Neural cell (in vitro differentiated cells): ENCODE results near the gene RELCH. TPM values are rescaled to one million over a fixed set of nuclear protein-coding genes. Genes with fewer than 3 reads are reported as not detected.

Source experiments
- H2AFZ ChIP-seq: fragments of 200-600, 300-800 bp; sonication (generic), shearing (Covaris generic); 2 replicates; pipeline ENCODE4 v1.6.0; 2014; ENCODE audit warnings: low read depth, mild to moderate bottlenecking, antibody characterized with exemption, low read length, moderate library complexity
- H3F3A ChIP-seq: fragments of 200-600 bp; shearing (Covaris generic); 2 replicates; pipeline ENCODE4 v1.6.1; 2016; ENCODE audit warnings: mild to moderate bottlenecking, moderate library complexity, mixed read lengths, antibody characterized with exemption, low read length; ENCODE audit not compliant: insufficient read depth, poor library complexity, severe bottlenecking
- H3K27ac ChIP-seq: fragments of 200-600, 300-800 bp; sonication (generic), shearing (Covaris generic); 2 replicates; pipeline ENCODE4 v1.5.1; 2014; ENCODE audit warnings: mild to moderate bottlenecking, low read length, moderate library complexity
- H3K27me3 ChIP-seq: fragments of 300-800, 200-600 bp; sonication (generic), shearing (Covaris generic); 2 replicates; pipeline ENCODE4 v1.6.0; 2014; ENCODE audit warnings: mild to moderate bottlenecking, low read depth, low read length, moderate library complexity; ENCODE audit not compliant: insufficient read depth
- H3K36me3 ChIP-seq: fragments of 300-800, 200-600 bp; sonication (generic), shearing (Covaris generic); 2 replicates; pipeline ENCODE4 v1.5.1; 2014; ENCODE audit warnings: mild to moderate bottlenecking, antibody characterized with exemption, low read length, moderate library complexity; ENCODE audit not compliant: insufficient read depth
- H3K4me2 ChIP-seq: fragments of 300-800, 200-600 bp; sonication (generic), shearing (Covaris generic); 2 replicates; pipeline ENCODE4 v1.6.0; 2014; ENCODE audit warnings: mild to moderate bottlenecking, low read length
- H3K4me3 ChIP-seq: fragments of 300-800, 200-600 bp; sonication (generic), shearing (Covaris generic); 2 replicates; pipeline ENCODE4 v1.5.1; 2014; ENCODE audit warnings: mild to moderate bottlenecking, low read length, moderate library complexity
- H3K79me2 ChIP-seq: fragments of 200-600 bp; shearing (Covaris generic); replicated peaks from 2 replicates; pipeline ENCODE4 v1.6.0; 2014; ENCODE audit warnings: mild to moderate bottlenecking, low read length, moderate library complexity; ENCODE audit not compliant: insufficient read depth
- H3K9ac ChIP-seq: fragments of 300-800, 200-600 bp; sonication (generic), shearing (Covaris generic); 2 replicates; pipeline ENCODE4 v1.6.1; 2016; ENCODE audit warnings: mild to moderate bottlenecking, low read length, mixed read lengths
- H3K9me2 ChIP-seq: fragments of 200-600 bp; shearing (Covaris generic); 2 replicates; pipeline ENCODE4 v1.6.1; 2016; ENCODE audit warnings: mild to moderate bottlenecking, low read length, mixed read lengths; ENCODE audit not compliant: insufficient read depth
- H3K9me3 ChIP-seq: fragments of 200-600, 300-800 bp; sonication (generic), shearing (Covaris generic); 2 replicates; pipeline ENCODE4 v1.6.1; 2016; ENCODE audit warnings: mild to moderate bottlenecking, mixed run types, low read length, moderate library complexity, mixed read lengths
- H4K20me1 ChIP-seq: fragments of 200-600 bp; shearing (Covaris generic); 2 replicates; pipeline ENCODE4 v1.6.1; 2016; ENCODE audit warnings: mild to moderate bottlenecking, mixed run types; ENCODE audit not compliant: insufficient read depth
- CTCF ChIP-seq: fragments of 450-650 bp; IDR thresholded peaks from 2 replicates; pipeline ENCODE4 v1.5.1; 2014; ENCODE audit warnings: antibody characterized with exemption, mild to moderate bottlenecking, moderate library complexity; ENCODE audit not compliant: poor library complexity, severe bottlenecking
- EP300 ChIP-seq: fragments of 450-650 bp; conservative IDR thresholded peaks from 2 replicates; pipeline ENCODE4 v1.6.1; 2014; ENCODE audit warnings: antibody characterized with exemption, mild to moderate bottlenecking, moderate library complexity; ENCODE audit not compliant: poor library complexity, severe bottlenecking
- EZH2 ChIP-seq: fragments of 200-600, 300-800 bp; shearing (Covaris generic), sonication (generic); IDR thresholded peaks from 2 replicates; pipeline ENCODE4 v1.6.1; 2014; ENCODE audit warnings: antibody characterized with exemption, low read length, borderline replicate concordance, mild to moderate bottlenecking; ENCODE audit not compliant: insufficient read depth, poor library complexity, severe bottlenecking
- MXI1 ChIP-seq: fragments of 450-650 bp; conservative IDR thresholded peaks from 2 replicates; pipeline ENCODE4 v1.6.1; 2014; ENCODE audit warnings: antibody characterized with exemption, mild to moderate bottlenecking; ENCODE audit not compliant: poor library complexity, severe bottlenecking
- POLR2AphosphoS5 ChIP-seq: IDR thresholded peaks from 2 replicates; pipeline ENCODE4 v1.6.1; 2012
- RAD21 ChIP-seq: fragments of 450-650 bp; conservative IDR thresholded peaks from 2 replicates; pipeline ENCODE4 v1.6.1; 2014; ENCODE audit warnings: antibody characterized with exemption, mild to moderate bottlenecking, moderate library complexity
- SMC3 ChIP-seq: fragments of 450-650 bp; conservative IDR thresholded peaks from 2 replicates; pipeline ENCODE4 v1.6.1; 2014; ENCODE audit warnings: antibody characterized with exemption, mild to moderate bottlenecking, moderate library complexity; ENCODE audit not compliant: poor library complexity
- TAF1 ChIP-seq: IDR thresholded peaks from 2 replicates; pipeline ENCODE4 v1.6.1; 2012; ENCODE audit warnings: low read depth
- polyA plus RNA-seq: library from polyadenylated mRNA; depleted of rRNA; stranded (reverse); fragments of >200 nt; gene quantifications from 2 replicates; pipeline ENCODE4 v1.2.3, GENCODE V29; 2014
- TF ChIP-seq, protein P1 (sequence below): IDR thresholded peaks from 2 replicates; pipeline ENCODE4 v1.6.1; 2012; ENCODE audit warnings: borderline replicate concordance

RELCH gene
- polyA plus RNA-seq, 1 donor from 2014 or later, result 80.2 TPM

DNA sequence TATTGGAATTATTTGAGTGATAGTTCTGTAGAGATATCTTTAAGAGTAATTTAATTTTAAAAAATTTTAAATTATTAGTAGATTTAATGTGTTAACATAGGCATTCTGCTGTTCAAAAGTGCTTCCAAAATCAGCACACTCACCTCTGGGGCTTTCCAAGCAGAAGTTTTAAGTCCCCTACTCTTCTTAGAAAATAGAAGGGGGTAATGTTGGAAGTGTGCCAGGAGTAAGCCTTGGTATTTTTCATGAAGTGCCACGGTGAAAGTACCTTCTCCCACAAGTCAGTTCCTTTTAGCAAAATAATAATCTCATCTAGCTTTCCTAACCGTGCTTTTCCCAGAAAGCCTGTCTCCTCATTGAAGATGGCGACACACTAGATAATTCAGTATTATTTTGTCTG, 134.1 kb downstream of the RELCH start:
- peaks cover 44% of the 10 kb centered on the region for H3K27me3 ChIP-seq
- no peak overlapping the region for H3K4me2 ChIP-seq
- no peaks in the 10 kb centered on the region for H3K79me2 ChIP-seq
- H3K9ac ChIP-seq, result no peak overlapping the region
- H3K4me3 ChIP-seq, result no peak overlapping the region
- H3K36me3 ChIP-seq, result no peaks in the 10 kb centered on the region
- TF ChIP-seq, protein P1, sequence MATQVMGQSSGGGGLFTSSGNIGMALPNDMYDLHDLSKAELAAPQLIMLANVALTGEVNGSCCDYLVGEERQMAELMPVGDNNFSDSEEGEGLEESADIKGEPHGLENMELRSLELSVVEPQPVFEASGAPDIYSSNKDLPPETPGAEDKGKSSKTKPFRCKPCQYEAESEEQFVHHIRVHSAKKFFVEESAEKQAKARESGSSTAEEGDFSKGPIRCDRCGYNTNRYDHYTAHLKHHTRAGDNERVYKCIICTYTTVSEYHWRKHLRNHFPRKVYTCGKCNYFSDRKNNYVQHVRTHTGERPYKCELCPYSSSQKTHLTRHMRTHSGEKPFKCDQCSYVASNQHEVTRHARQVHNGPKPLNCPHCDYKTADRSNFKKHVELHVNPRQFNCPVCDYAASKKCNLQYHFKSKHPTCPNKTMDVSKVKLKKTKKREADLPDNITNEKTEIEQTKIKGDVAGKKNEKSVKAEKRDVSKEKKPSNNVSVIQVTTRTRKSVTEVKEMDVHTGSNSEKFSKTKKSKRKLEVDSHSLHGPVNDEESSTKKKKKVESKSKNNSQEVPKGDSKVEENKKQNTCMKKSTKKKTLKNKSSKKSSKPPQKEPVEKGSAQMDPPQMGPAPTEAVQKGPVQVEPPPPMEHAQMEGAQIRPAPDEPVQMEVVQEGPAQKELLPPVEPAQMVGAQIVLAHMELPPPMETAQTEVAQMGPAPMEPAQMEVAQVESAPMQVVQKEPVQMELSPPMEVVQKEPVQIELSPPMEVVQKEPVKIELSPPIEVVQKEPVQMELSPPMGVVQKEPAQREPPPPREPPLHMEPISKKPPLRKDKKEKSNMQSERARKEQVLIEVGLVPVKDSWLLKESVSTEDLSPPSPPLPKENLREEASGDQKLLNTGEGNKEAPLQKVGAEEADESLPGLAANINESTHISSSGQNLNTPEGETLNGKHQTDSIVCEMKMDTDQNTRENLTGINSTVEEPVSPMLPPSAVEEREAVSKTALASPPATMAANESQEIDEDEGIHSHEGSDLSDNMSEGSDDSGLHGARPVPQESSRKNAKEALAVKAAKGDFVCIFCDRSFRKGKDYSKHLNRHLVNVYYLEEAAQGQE, result no peak
- TF ChIP-seq POLR2AphosphoS5 (no peak), MXI1 (no peak), TAF1 (no peak), EZH2 (no peak), EP300 (no peak), RAD21 (no peak)
- H3F3A ChIP-seq, result no peaks in the 10 kb centered on the region
- no peak overlapping the region for H2AFZ ChIP-seq
- no peaks in the 10 kb centered on the region for H4K20me1 ChIP-seq
- H3K9me3 ChIP-seq, result no peaks in the 10 kb centered on the region
- H3K9me2 ChIP-seq, result no peaks in the 10 kb centered on the region
- no peak overlapping the region for H3K27ac ChIP-seq

GRCh38 chr18:62323483-62324180, 136.6 kb downstream of the RELCH start:
- peaks cover 68% of the 10 kb centered on the region for H3K27me3 ChIP-seq
- H3K9me3 ChIP-seq, result no peaks in the 10 kb centered on the region
- H4K20me1 ChIP-seq, result no peaks in the 10 kb centered on the region
- H3K36me3 ChIP-seq, result no peaks in the 10 kb centered on the region
- H2AFZ ChIP-seq, result no peak overlapping the region
- H3K27ac ChIP-seq, result no peak overlapping the region
- TF ChIP-seq SMC3, result no peak
- TF ChIP-seq CTCF, result no peak
- TF ChIP-seq POLR2AphosphoS5, result no peak
- no peak for TF ChIP-seq EZH2
- no peak for TF ChIP-seq TAF1
- TF ChIP-seq RAD21, result no peak
- no peak for TF ChIP-seq MXI1
- TF ChIP-seq, protein P1, result no peak
- TF ChIP-seq EP300, result no peak
- H3K4me2 ChIP-seq, result no peak overlapping the region
- H3K9ac ChIP-seq, result no peak overlapping the region
- H3K9me2 ChIP-seq, result no peaks in the 10 kb centered on the region
- H3F3A ChIP-seq, result no peaks in the 10 kb centered on the region
- H3K4me3 ChIP-seq, result no peak overlapping the region
- H3K79me2 ChIP-seq, result no peaks in the 10 kb centered on the region
